AG09319 (cell line): ENCODE data around the gene ARL15.

ENCODE experiments used
- DNase-seq: peaks from one replicate; pipeline ENCODE4 v3.0.0-alpha.2; 2010; ENCODE audit warnings: low read depth; ENCODE audit errors: extremely low read depth
- CTCF ChIP-seq: IDR thresholded peaks from 2 replicates; pipeline ENCODE4 v1.5.1; 2011; ENCODE audit warnings: low read depth, mild to moderate bottlenecking, inconsistent platforms, low read length, moderate library complexity

Gene ARL15

GRCh38 chr5:54294097-54294667, 16.2 kb downstream of the ARL15 start:
- DNase-seq: no peak
- TF ChIP-seq CTCF: no peak

- no peak for DNase-seq
- no peak for TF ChIP-seq CTCF
Measured at GRCh38 chr5:54292866-54293265, 17.5 kb downstream of the ARL15 start.

GRCh38 chr5:54291498-54291897, 18.9 kb downstream of the ARL15 start:
- TF ChIP-seq CTCF: no peak
- no peak for DNase-seq

- no peak for DNase-seq
- no peak for TF ChIP-seq CTCF
Measured at GRCh38 chr5:54289769-54290168, 20.6 kb downstream of the ARL15 start.

GRCh38 chr5:54288568-54289217, 21.7 kb downstream of the ARL15 start:
- no peak for DNase-seq
- TF ChIP-seq CTCF: no peak

- TF ChIP-seq CTCF: no peak
- DNase-seq: no peak
Measured at GRCh38 chr5:54285686-54286085, 24.7 kb downstream of the ARL15 start.

- no peak for TF ChIP-seq CTCF
- DNase-seq: no peak
Measured at GRCh38 chr5:54284586-54284985, 25.8 kb downstream of the ARL15 start.
